ENCODE results near the gene AMMECR1.

- TF ChIP-seq CTCF (IDR thresholded peaks at IDR 0.05) = no peak
- TF ChIP-seq POLR2A (IDR thresholded peaks at IDR 0.05) = no peak
Observed at GRCh38 chrX:110321670-110322069, 3.8 kb upstream of the AMMECR1 start.
